ENCODE data around the gene CPNE5. TPM values are rescaled to one million over a fixed set of nuclear protein-coding genes. Genes with fewer than 3 reads are reported as not detected.

The CPNE5 gene
- total RNA-seq, 3 donors from 2014 or later (not counting 1 experiment from before 2014, with no cell fraction given): 1.2 to 8.5 (median 2.0) TPM

DNA sequence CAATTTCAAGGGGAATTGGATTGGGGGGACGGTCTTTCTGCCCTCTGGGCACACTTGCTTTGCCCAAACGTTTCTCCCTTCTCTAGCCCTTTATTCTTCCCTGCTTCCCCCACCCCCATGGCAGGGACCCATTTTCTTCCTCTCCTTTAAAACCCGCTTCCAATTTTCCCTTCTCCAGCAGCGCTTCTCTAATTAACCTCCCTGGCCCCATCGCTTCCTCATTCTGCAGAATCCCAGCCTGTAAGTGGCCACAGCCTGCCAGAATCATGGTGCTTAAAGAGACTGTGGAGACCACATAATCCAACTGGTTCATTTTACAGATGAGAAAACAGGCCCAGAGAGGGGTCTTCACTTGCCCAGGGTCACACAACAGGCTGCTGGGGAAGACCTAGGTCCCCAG, 61.4 kb downstream of the CPNE5 start:
- H3K4me3 Mint-ChIP-seq: no peak overlapping the region
- no peak overlapping the region for H3K27ac ChIP-seq (ENCODE audit: low read length)
- no peaks in the 10 kb centered on the region for H3K36me3 Mint-ChIP-seq
- DNase-seq: no peak
- H3K36me3 ChIP-seq (ENCODE audit: control insufficient read depth, insufficient read depth, low read length): no peaks in the 10 kb centered on the region
- H3K27ac Mint-ChIP-seq: no peak overlapping the region
- peaks cover 5 to 48% of the 10 kb centered on the region in 2 donors for H3K4me1 Mint-ChIP-seq
- no peak overlapping the region for H3K4me3 ChIP-seq (ENCODE audit: low read length)
- H3K4me1 ChIP-seq (ENCODE audit: control insufficient read depth, insufficient read depth, low read length): peaks cover 30% of the 10 kb centered on the region
- intact Hi-C loops (cut with micrococcal nuclease): no loop called here
- no peak for ATAC-seq
- TF ChIP-seq, protein P1, sequence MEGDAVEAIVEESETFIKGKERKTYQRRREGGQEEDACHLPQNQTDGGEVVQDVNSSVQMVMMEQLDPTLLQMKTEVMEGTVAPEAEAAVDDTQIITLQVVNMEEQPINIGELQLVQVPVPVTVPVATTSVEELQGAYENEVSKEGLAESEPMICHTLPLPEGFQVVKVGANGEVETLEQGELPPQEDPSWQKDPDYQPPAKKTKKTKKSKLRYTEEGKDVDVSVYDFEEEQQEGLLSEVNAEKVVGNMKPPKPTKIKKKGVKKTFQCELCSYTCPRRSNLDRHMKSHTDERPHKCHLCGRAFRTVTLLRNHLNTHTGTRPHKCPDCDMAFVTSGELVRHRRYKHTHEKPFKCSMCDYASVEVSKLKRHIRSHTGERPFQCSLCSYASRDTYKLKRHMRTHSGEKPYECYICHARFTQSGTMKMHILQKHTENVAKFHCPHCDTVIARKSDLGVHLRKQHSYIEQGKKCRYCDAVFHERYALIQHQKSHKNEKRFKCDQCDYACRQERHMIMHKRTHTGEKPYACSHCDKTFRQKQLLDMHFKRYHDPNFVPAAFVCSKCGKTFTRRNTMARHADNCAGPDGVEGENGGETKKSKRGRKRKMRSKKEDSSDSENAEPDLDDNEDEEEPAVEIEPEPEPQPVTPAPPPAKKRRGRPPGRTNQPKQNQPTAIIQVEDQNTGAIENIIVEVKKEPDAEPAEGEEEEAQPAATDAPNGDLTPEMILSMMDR (IDR thresholded peaks at IDR 0.05): no peak
- peaks cover 2% of the 10 kb centered on the region for H3K27me3 ChIP-seq (ENCODE audit: control insufficient read depth, insufficient read depth, low read length)
- 69% methylated on average over 5 of the region's 5 CpGs for WGBS (ENCODE audit: insufficient coverage)
- H3K9me3 Mint-ChIP-seq: no peaks in the 10 kb centered on the region
- no peaks in the 10 kb centered on the region for H3K9me3 ChIP-seq (ENCODE audit: control insufficient read depth, insufficient read depth, low read length)
- peaks cover 0 to 3% of the 10 kb centered on the region in 2 donors for H3K27me3 Mint-ChIP-seq (ENCODE audit: low read depth in 2 of 2)

DNA sequence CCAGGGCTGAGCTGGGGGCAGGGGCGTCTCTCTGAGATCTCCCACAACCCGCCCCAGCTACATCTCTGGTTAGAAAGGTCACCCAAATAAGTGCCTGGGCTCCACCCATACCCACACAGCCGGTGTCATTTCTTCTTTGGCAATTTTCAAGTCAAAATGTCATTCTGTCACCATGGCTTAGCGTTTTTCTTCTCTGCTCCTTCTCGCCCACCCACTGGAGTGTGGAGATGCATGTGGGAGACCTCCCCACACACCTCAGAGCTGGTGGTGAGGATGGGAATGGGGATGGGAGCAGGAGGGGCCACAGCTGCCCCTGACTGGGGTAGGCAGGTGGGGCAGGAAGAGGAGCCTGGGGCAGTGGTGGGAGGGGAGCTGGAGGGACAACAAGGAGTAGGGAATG, 63.1 kb downstream of the CPNE5 start:
- Mint-ChIP-seq H3K4me3 (no peak overlapping the region), H3K9me3 (no peaks in the 10 kb centered on the region), H3K27ac (peak overlapping the region in 1 of 2 donors; percentile 12), H3K36me3 (no peaks in the 10 kb centered on the region), H3K4me1 (peaks cover 9 to 53% of the 10 kb centered on the region in 2 donors), H3K27me3 (ENCODE audit: low read depth in 2 of 2) (peaks cover 0 to 3% of the 10 kb centered on the region in 2 donors)
- Histone ChIP-seq H3K4me1 (ENCODE audit: control insufficient read depth, insufficient read depth, low read length) (peaks cover 25% of the 10 kb centered on the region), H3K27ac (ENCODE audit: low read length) (no peak overlapping the region), H3K9me3 (ENCODE audit: control insufficient read depth, insufficient read depth, low read length) (no peaks in the 10 kb centered on the region), H3K36me3 (ENCODE audit: control insufficient read depth, insufficient read depth, low read length) (no peaks in the 10 kb centered on the region), H3K27me3 (ENCODE audit: control insufficient read depth, insufficient read depth, low read length) (peaks cover 2% of the 10 kb centered on the region), H3K4me3 (ENCODE audit: low read length) (no peak overlapping the region)
- no peak for DNase-seq
- no peak for ATAC-seq
- TF ChIP-seq, protein P1 (IDR thresholded peaks at IDR 0.05): no peak
- intact Hi-C loops (cut with micrococcal nuclease): no loop called here
- 81% methylated on average over 5 of the region's 5 CpGs for WGBS (ENCODE audit: insufficient coverage)

DNA sequence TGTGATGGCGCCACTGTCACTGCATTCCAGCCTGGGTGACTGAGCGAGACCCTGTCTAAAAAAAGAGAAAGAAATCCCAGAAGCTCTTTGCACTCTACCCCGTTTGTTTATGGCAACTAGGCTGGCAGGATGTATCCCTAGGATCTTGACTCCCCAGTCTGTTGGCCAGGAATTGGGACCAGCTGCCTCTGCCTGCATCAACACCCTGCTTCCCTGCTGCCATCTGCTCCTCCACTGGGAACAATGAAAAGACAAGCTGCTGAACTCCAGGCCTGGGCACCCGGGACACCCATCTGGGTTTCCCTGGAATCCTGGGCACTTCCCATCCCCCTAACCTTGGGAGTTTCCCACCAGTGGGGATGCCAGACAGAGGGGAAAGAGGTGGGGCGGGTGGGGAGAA, 64.9 kb downstream of the CPNE5 start:
- peaks cover 0 to 3% of the 10 kb centered on the region in 2 donors for H3K27me3 Mint-ChIP-seq (ENCODE audit: low read depth in 2 of 2)
- Histone ChIP-seq H3K4me3 (ENCODE audit: low read length) (no peak overlapping the region), H3K4me1 (ENCODE audit: control insufficient read depth, insufficient read depth, low read length) (peaks cover 26% of the 10 kb centered on the region), H3K36me3 (ENCODE audit: control insufficient read depth, insufficient read depth, low read length) (no peaks in the 10 kb centered on the region), H3K9me3 (ENCODE audit: control insufficient read depth, insufficient read depth, low read length) (no peaks in the 10 kb centered on the region), H3K27ac (ENCODE audit: low read length) (no peak overlapping the region), H3K27me3 (ENCODE audit: control insufficient read depth, insufficient read depth, low read length) (peaks cover 2% of the 10 kb centered on the region)
- H3K27ac Mint-ChIP-seq: no peak overlapping the region
- WGBS (ENCODE audit: insufficient coverage): 94% methylated on average over 5 of the region's 5 CpGs
- DNase-seq: no peak
- intact Hi-C loops (cut with micrococcal nuclease): no loop called here
- TF ChIP-seq, protein P1 (IDR thresholded peaks at IDR 0.05): no peak
- no peak for ATAC-seq
- H3K4me1 Mint-ChIP-seq: peaks cover 27 to 59% of the 10 kb centered on the region in 2 donors
- H3K9me3 Mint-ChIP-seq: no peaks in the 10 kb centered on the region
- H3K36me3 Mint-ChIP-seq: no peaks in the 10 kb centered on the region
- no peak overlapping the region for H3K4me3 Mint-ChIP-seq

DNA sequence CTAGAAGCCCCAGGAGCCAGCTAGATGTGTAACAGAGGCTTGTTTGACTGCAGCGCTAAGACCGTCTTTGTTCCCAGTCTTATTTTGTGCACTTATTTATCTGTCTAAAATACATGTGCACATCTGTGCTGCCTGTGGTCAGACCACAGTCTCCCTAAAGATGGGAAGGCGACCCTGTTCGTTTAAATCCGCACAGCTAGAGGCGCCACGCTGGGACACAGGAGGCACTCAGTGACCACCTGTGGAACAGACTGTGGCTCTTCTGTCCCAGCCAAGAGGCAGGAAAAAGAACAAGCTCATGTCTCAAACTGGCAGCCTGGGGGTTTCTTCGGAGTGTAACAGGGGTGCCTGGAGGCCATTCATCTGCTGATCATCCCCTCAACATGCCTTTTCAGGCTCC, 66.8 kb downstream of the CPNE5 start:
- H3K27me3 ChIP-seq (ENCODE audit: control insufficient read depth, insufficient read depth, low read length): no peaks in the 10 kb centered on the region
- H3K27me3 Mint-ChIP-seq (ENCODE audit: low read depth in 2 of 2): no peaks in the 10 kb centered on the region
- H3K9me3 Mint-ChIP-seq: no peaks in the 10 kb centered on the region
- H3K36me3 ChIP-seq (ENCODE audit: control insufficient read depth, insufficient read depth, low read length): no peaks in the 10 kb centered on the region
- intact Hi-C loops (cut with micrococcal nuclease): no loop called here
- H3K36me3 Mint-ChIP-seq: no peaks in the 10 kb centered on the region
- no peak overlapping the region for H3K27ac ChIP-seq (ENCODE audit: low read length)
- peaks cover 30 to 57% of the 10 kb centered on the region in 2 donors for H3K4me1 Mint-ChIP-seq
- peaks cover 33% of the 10 kb centered on the region for H3K4me1 ChIP-seq (ENCODE audit: control insufficient read depth, insufficient read depth, low read length)
- TF ChIP-seq, protein P1 (IDR thresholded peaks at IDR 0.05): no peak
- no peak for DNase-seq
- 63% methylated on average over 8 of the region's 8 CpGs for WGBS (ENCODE audit: insufficient coverage)
- H3K9me3 ChIP-seq (ENCODE audit: control insufficient read depth, insufficient read depth, low read length): no peaks in the 10 kb centered on the region
- H3K4me3 Mint-ChIP-seq: no peak overlapping the region
- peak overlapping the region; percentile 87 to 91 for H3K27ac Mint-ChIP-seq
- H3K4me3 ChIP-seq (ENCODE audit: low read length): no peak overlapping the region
- ATAC-seq: no peak

Data from natural killer cell (primary cell).